D721Med (cell line): ENCODE measurements around the gene RUNX2.

Experiments used
- DNase-seq: peaks from one replicate; pipeline ENCODE4 v3.0.0; 2011; ENCODE audit warnings: low spot score; ENCODE audit not compliant: insufficient read length
- FAIRE-seq: peaks from 2 replicates; lab custom pipeline; 2011; peaks lifted over from hg19 to GRCh38; lab: Jason Lieb, UNC
- CTCF ChIP-seq: IDR thresholded peaks from 2 replicates; pipeline ENCODE4 v1.5.1; 2012; ENCODE audit warnings: mild to moderate bottlenecking, control low read depth; ENCODE audit not compliant: insufficient read depth; ENCODE audit errors: missing control alignments

The RUNX2 gene

GRCh38 chr6:45705137-45705855 lies 377.2 kb downstream of the RUNX2 start:
- TF ChIP-seq CTCF, result no peak
- DNase-seq (no peak), FAIRE-seq (no peak)

- FAIRE-seq (no peak), DNase-seq (no peak)
Observed at GRCh38 chr6:45706319-45706718, 378.2 kb downstream of the RUNX2 start.

GRCh38 chr6:45707176-45707575 lies 379.0 kb downstream of the RUNX2 start:
- DNase-seq (no peak), FAIRE-seq (no peak)
- no peak for TF ChIP-seq CTCF

More at GRCh38 chr6:45706319-45706718, 378.2 kb downstream of the RUNX2 start:
- TF ChIP-seq CTCF, result no peak

- TF ChIP-seq CTCF, result no peak
- FAIRE-seq, result no peak
- DNase-seq, result no peak
Observed at GRCh38 chr6:45709781-45710220, 381.7 kb downstream of the RUNX2 start.

GRCh38 chr6:45710304-45710821 lies 382.2 kb downstream of the RUNX2 start:
- no peak for DNase-seq
- no peak for FAIRE-seq
- TF ChIP-seq CTCF, result no peak

GRCh38 chr6:45712076-45712475 lies 383.9 kb downstream of the RUNX2 start:
- no peak for TF ChIP-seq CTCF
- FAIRE-seq, result no peak
- DNase-seq, result no peak

GRCh38 chr6:45712786-45713185 lies 384.7 kb downstream of the RUNX2 start:
- no peak for TF ChIP-seq CTCF
- FAIRE-seq, result no peak
- DNase-seq, result no peak
